Common myeloid progenitor, CD34-positive (primary cell): ENCODE results near the gene OR51V1. TPM values are rescaled to one million over a fixed set of nuclear protein-coding genes. Genes with fewer than 3 reads are reported as not detected.
"Not testable (repeated sequence)": the region's sequence is repeated elsewhere in the genome, so short reads cannot be mapped to it uniquely, and the experiment has no call there.

Experiments used
- CTCF ChIA-PET: fragments of 350-600 bp; sonication (Branson Sonifier 250); formaldehyde crosslinking; loops from one replicate; lab custom pipeline; 2021; ENCODE audit warnings: antibody characterized with exemption; lab: Charles Lee
- POLR2A ChIA-PET: fragments of 350-600 bp; sonication (Branson Sonifier 250); formaldehyde crosslinking; loops from one replicate; lab custom pipeline; 2021; ENCODE audit warnings: antibody characterized with exemption; lab: Charles Lee
- DNase-seq, 3 donors: peaks; one replicate each; pipeline versions ENCODE4 v3.0.0 to v3.0.0-alpha.2; 2013
- H3K27ac ChIP-seq, 2 experiments: 1 replicate in 1 of 2; 2 replicates in 1 of 2; pipeline ENCODE4 v1.7.0; 2013; ENCODE audit warnings: inconsistent platforms in 2 of 2, low read length in 2 of 2, mild to moderate bottlenecking in 2 of 2, low read depth in 1 of 2, moderate library complexity in 1 of 2; ENCODE audit not compliant: severe bottlenecking in 2 of 2, insufficient read depth in 1 of 2, poor library complexity in 1 of 2
- H3K27me3 ChIP-seq, 5 experiments: replicated peaks in 2 of 5; 1 replicate in 3 of 5; 2 replicates in 2 of 5; pipeline versions ENCODE4 v1.6.1 to v1.7.0; 2013; ENCODE audit warnings: low read length in 4 of 5, mild to moderate bottlenecking in 2 of 5, moderate library complexity in 2 of 5, inconsistent platforms in 1 of 5; ENCODE audit not compliant: insufficient read depth in 5 of 5, control insufficient read depth in 4 of 5
- H3K36me3 ChIP-seq, 4 experiments: 1 replicate in 2 of 4; 2 replicates in 2 of 4; pipeline versions ENCODE4 v1.6.1 to v1.7.0; 2013; ENCODE audit warnings: low read length in 3 of 4, control low read depth in 1 of 4, mild to moderate bottlenecking in 1 of 4; ENCODE audit not compliant: control insufficient read depth in 4 of 4, insufficient read depth in 4 of 4
- H3K4me1 ChIP-seq, 4 experiments: 1 replicate in 3 of 4; 2 replicates in 1 of 4; pipeline versions ENCODE4 v1.6.1 to v1.7.1; 2013; ENCODE audit warnings: low read length in 3 of 4, mild to moderate bottlenecking in 3 of 4, control low read depth in 1 of 4, inconsistent platforms in 1 of 4, moderate library complexity in 1 of 4; ENCODE audit not compliant: control insufficient read depth in 4 of 4, insufficient read depth in 4 of 4; ENCODE audit errors: control extremely low read depth in 1 of 4
- H3K4me3 ChIP-seq, 7 experiments: 1 replicate in 4 of 7; 2 replicates in 3 of 7; pipeline versions ENCODE4 v1.5.1 to v1.7.0; 2013; ENCODE audit warnings: mild to moderate bottlenecking in 7 of 7, low read length in 6 of 7, moderate library complexity in 6 of 7, inconsistent platforms in 2 of 7, low read depth in 2 of 7, control low read depth in 1 of 7; ENCODE audit not compliant: insufficient read depth in 4 of 7, control insufficient read depth in 1 of 7; ENCODE audit errors: extremely low read depth in 1 of 7
- H3K9me3 ChIP-seq, 5 experiments: 1 replicate in 4 of 5; 2 replicates in 1 of 5; pipeline versions ENCODE4 v1.6.1 to v1.7.1; 2013; ENCODE audit warnings: low read length in 4 of 5, mild to moderate bottlenecking in 2 of 5, inconsistent platforms in 1 of 5, low read depth in 1 of 5, moderate library complexity in 1 of 5; ENCODE audit not compliant: control insufficient read depth in 4 of 5, insufficient read depth in 2 of 5; ENCODE audit errors: control extremely low read depth in 1 of 5
- WGBS: methylation state at CpG from one replicate; pipeline ENCODE4 v1.1.5; 2013; ENCODE audit not compliant: insufficient coverage; 5-methylcytosine and 5-hydroxymethylcytosine counted together
- polyA plus RNA-seq: library from polyadenylated mRNA; unstranded; fragments of 120-200 nt; gene quantifications from one replicate; pipeline ENCODE4 v1.2.1, GENCODE V29; 2013

Gene OR51V1, protein sequence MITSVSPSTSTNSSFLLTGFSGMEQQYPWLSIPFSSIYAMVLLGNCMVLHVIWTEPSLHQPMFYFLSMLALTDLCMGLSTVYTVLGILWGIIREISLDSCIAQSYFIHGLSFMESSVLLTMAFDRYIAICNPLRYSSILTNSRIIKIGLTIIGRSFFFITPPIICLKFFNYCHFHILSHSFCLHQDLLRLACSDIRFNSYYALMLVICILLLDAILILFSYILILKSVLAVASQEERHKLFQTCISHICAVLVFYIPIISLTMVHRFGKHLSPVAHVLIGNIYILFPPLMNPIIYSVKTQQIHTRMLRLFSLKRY
- not detected for polyA plus RNA-seq

DNA sequence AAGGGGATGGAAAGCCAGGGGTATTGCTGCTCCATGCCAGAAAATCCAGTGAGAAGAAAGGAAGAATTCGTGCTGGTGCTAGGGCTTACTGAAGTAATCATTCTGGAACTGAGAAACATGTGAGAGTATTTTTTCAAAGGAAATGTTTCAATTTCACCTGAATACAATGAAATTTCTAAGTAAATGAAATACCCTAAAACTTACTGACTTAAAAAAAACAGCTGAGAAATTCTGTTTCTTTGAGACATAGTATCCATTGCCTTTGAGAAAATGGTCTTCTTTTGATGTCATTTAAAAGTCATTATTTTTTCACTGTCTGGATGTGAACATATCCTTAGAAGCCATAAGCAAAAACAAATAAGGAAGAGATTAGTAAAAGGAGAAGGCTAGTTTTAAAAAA is at the start of gene OR51V1:
Gene OR51V1 (minus strand): TSS at position 101 of the 400 bp plus-strand sequence. CDS start 0 bp downstream, at position 101.
- H3K27ac ChIP-seq, result no peak within 1 kb of the TSS
- no CpG with 5 or more reads among the region's 1 CpG for WGBS
- CTCF ChIA-PET, result no interaction called here

DNA sequence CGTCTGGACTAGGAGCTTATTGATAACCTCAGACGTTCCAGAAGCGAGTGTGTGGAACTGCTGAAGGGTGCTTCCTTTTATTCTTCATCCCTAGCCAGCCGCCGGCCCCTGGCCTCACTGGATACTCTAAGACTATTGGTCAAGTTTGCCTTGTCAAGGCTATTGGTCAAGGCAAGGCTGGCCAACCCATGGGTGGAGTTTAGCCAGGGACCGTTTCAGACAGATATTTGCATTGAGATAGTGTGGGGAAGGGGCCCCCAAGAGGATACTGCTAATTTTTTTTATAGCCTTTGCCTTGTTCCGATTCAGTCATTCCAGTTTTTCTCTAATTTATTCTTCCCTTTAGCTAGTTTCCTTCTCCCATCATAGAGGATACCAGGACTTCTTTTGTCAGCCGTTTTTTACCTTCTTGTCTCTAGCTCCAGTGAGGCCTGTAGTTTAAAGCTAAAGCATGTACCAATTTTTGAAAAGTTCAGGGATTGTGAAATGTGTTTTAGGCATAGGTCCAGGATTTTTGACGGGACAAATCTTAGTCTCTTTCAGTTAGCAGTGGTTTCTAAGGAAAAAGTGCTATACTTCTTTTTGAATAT is 49.4 kb upstream of the OR51V1 start, which contains the start of gene HBG1:
Gene HBG1 (minus strand): TSS at position 51 of the 590 bp plus-strand sequence. CDS start 53 bp downstream, outside the sequence.
- CTCF ChIA-PET, H3K4me3 ChIP-seq, POLR2A ChIA-PET, H3K4me1 ChIP-seq, DNase-seq, H3K27me3 ChIP-seq, H3K36me3 ChIP-seq, H3K9me3 ChIP-seq: not testable (repeated sequence)
- H3K27ac ChIP-seq, result peak within 1 kb of the TSS in 1 of 2 experiments; percentile 25
- no CpG with 5 or more reads among the region's 9 CpGs for WGBS

More for the DNA sequence above, at the start of gene OR51V1:
- POLR2A ChIA-PET, result no interaction called here
- no peaks in the 10 kb centered on the region for H3K36me3 ChIP-seq
- no peak for DNase-seq
- no peaks in the 10 kb centered on the region for H3K4me1 ChIP-seq
- no peaks in the 10 kb centered on the region for H3K27me3 ChIP-seq
- no peak within 1 kb of the TSS for H3K4me3 ChIP-seq
- no peaks in the 10 kb centered on the region for H3K9me3 ChIP-seq

DNA sequence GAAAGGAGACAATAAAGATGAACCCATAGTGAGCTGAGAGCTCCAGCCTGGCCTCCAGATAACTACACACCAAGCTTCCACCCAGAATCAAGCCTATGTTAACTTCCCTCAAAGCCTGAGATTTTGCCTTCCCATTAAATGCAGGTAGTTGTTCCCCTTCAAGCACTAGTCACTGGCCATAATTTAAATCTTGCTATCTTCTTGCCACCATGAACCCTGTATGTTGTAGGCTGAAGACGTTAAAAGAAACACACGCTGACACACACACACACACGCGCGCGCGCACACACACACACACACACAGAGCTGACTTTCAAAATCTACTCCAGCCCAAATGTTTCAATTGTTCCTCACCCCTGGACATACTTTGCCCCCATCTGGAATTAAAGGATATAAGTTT is 48.0 kb upstream of the OR51V1 start:
- POLR2A ChIA-PET, H3K36me3 ChIP-seq, DNase-seq, H3K27ac ChIP-seq, H3K27me3 ChIP-seq, H3K4me3 ChIP-seq, H3K4me1 ChIP-seq, CTCF ChIA-PET, H3K9me3 ChIP-seq: not testable (repeated sequence)
- WGBS, result no CpG with 5 or more reads among the region's 7 CpGs

DNA sequence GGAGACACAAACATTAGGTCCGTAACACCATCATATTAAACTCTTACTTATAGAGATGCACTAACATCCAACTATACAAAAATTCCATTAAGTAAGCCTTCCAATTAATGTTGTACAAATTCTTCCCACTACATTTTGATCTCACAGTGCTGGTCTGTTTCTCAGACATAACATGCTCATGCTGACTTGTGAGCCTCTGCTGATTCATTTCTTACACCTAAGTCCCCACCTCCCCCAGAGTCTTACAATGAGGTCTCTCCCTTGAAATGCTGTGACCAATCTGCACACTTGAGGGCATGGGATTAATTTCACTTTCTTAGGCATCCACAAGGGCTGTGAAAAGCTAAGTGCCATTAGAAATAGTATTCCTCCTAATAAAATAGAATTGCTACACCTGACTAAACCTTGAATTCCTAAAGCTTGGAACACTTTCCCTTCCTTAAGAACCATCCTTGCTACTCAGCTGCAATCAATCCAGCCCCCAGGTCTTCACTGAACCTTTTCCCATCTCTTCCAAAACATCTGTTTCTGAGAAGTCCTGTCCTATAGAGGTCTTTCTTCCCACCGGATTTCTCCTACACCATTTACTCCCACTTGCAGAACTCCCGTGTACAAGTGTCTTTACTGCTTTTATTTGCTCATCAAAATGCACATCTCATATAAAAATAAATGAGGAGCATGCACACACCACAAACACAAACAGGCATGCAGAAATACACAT is 47.1 kb upstream of the OR51V1 start:
- POLR2A ChIA-PET, result no interaction called here
- H3K4me1 ChIP-seq, result peaks cover 0 to 10% (median 3%) of the 10 kb centered on the region in 4 experiments
- H3K27ac ChIP-seq, result peak overlapping the region in 1 of 2 experiments; percentile 71
- 100% methylated on average over 1 of the region's 3 CpGs for WGBS
- H3K36me3 ChIP-seq, result no peaks in the 10 kb centered on the region
- no peak overlapping the region for H3K4me3 ChIP-seq
- DNase-seq, result no peak
- H3K9me3 ChIP-seq, result no peaks in the 10 kb centered on the region
- no peaks in the 10 kb centered on the region for H3K27me3 ChIP-seq
- CTCF ChIA-PET, result no interaction called here

DNA sequence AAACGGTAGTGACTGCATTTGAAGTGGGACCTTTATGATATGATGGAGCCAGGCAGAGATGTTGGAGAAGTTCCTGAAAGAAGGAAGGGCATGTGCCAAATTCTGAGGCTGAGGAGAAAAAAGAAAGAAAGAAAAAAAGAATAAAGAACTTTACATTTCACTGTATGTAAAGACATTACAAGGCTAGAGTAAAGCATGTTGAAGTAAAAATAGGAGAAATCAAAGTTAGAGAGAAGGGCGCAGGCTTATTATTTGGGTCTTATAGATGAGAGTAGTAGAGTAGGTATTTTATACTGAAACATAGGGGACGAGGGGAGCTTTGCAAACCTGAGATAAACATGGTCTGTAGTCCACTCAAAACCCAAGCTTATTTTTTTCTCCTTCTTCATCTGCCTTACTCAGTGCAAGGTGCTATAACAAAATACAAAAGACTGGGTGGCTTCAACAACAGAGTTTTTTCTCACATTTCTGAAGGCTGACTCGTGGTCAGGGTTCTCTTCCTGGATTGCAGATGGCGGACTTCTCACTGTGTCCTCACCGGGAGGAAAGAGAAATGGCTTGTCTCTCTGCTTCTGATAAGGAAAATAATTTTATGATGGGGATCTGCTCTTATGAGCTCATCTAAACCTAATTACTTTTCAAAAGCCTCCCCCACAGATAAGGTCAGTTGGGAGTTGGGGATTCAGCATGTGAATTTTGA is 46.4 kb upstream of the OR51V1 start:
- no peaks in the 10 kb centered on the region for H3K36me3 ChIP-seq
- H3K4me1 ChIP-seq, result peaks cover 0 to 11% (median 4%) of the 10 kb centered on the region in 4 experiments
- POLR2A ChIA-PET, result no interaction called here
- H3K27me3 ChIP-seq, result no peaks in the 10 kb centered on the region
- 92% methylated on average over 3 of the region's 6 CpGs for WGBS
- DNase-seq, result no peak
- peak overlapping the region in 1 of 2 experiments; percentile 71 for H3K27ac ChIP-seq
- H3K9me3 ChIP-seq, result no peaks in the 10 kb centered on the region
- H3K4me3 ChIP-seq, result no peak overlapping the region
- CTCF ChIA-PET, result no interaction called here

DNA sequence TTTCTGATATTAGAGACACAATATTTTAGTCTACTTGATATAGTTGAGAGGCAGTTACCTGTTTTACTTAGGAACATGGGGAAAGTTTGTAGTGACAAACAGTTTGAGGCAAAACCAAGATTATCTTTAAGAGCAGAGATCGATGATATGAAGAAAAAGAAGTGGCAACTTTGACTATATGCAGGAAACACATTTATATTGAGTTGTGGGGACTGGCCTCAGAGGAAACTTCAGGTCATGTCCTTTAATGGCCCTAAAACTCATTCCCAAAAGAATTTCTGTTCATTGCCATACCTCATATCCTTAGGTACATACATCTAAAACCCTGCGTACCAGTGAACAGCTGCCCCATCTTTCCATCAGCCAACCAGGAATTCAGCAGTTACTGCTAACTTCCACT is 44.7 kb upstream of the OR51V1 start:
- POLR2A ChIA-PET, result no interaction called here
- peak in 1 of 3 donors; percentile 41 for DNase-seq
- Histone ChIP-seq H3K4me1 (peaks cover 0 to 14% (median 6%) of the 10 kb centered on the region in 4 experiments), H3K9me3 (no peaks in the 10 kb centered on the region), H3K4me3 (no peak overlapping the region), H3K27ac (peak overlapping the region in 1 of 2 experiments; percentile 0), H3K36me3 (no peaks in the 10 kb centered on the region), H3K27me3 (no peaks in the 10 kb centered on the region)
- 90% methylated on average over 1 of the region's 2 CpGs for WGBS
- CTCF ChIA-PET, result no interaction called here
